GM12878 (cell line): Measurements from ENCODE around the gene LANCL2. TPM values are rescaled to one million over a fixed set of nuclear protein-coding genes. Genes with fewer than 3 reads are reported as not detected.

ENCODE experiments used
- ATAC-seq: fragments of 200-7000 bp; cut with Tn5 transposase; 3 replicates; pipeline ENCODE4 v1.9.1; 2020; ENCODE audit warnings: mild to moderate bottlenecking, moderate library complexity
- BruUV-seq: library from RNA; stranded (reverse); fragments of 400-500 nt; replicated peaks from 2 replicates; lab custom pipeline; 2021; lab: Mats Ljungman, UMichigan
- CTCF ChIA-PET: fragments of 300-600 bp; sonication (Branson Sonifier 250); formaldehyde crosslinking; extraction: SDS; loops from one replicate; lab custom pipeline; 2021; ENCODE audit warnings: inconsistent platforms; lab: Yijun Ruan, JAX
- POLR2A ChIA-PET: fragments of 350-600 bp; formaldehyde crosslinking; extraction: SDS; loops from one replicate; lab custom pipeline; 2021; ENCODE audit warnings: inconsistent platforms; lab: Charles Lee
- RAD21 ChIA-PET: fragments of 300-600 bp; sonication (Branson Sonifier 250); formaldehyde crosslinking; loops from one replicate; lab custom pipeline; 2023; ENCODE audit warnings: antibody characterized with exemption; ENCODE audit not compliant: unreplicated experiment; lab: Charles Lee
- SMC1A ChIA-PET: fragments of 300-600 bp; sonication (Branson Sonifier 250); formaldehyde crosslinking; loops from one replicate; lab custom pipeline; 2023; ENCODE audit not compliant: unreplicated experiment, uncharacterized antibody; lab: Charles Lee
- DNase-seq: peaks from one replicate; pipeline ENCODE4 v3.0.0-alpha.2; 2011; ENCODE audit warnings: low read depth, low spot score
- FAIRE-seq: peaks from 3 replicates; lab custom pipeline; 2011; peaks lifted over from hg19 to GRCh38; lab: Jason Lieb, UNC
- H2AFZ ChIP-seq: 2 replicates; pipeline ENCODE4 v1.6.0; 2011; ENCODE audit warnings: low read depth, low read length, control low read depth; ENCODE audit not compliant: control insufficient read depth
- H3K27ac ChIP-seq: 2 replicates; pipeline ENCODE4 v1.5.1; 2011; ENCODE audit warnings: control low read depth; ENCODE audit not compliant: control insufficient read depth, insufficient read depth
- H3K27me3 ChIP-seq, 2 experiments: replicated peaks in 1 of 2; 2 replicates each; pipeline versions ENCODE4 v1.6.0 to v1.6.1; 2011; ENCODE audit warnings: low read length in 1 of 2; ENCODE audit not compliant: control insufficient read depth in 2 of 2, insufficient read depth in 2 of 2
- H3K36me3 ChIP-seq, 2 experiments: 2 replicates each; pipeline ENCODE4 v1.5.1; 2011; ENCODE audit warnings: low read length in 1 of 2; ENCODE audit not compliant: control insufficient read depth in 2 of 2, insufficient read depth in 2 of 2
- H3K4me1 ChIP-seq: 2 replicates; pipeline ENCODE4 v1.6.1; 2011; ENCODE audit warnings: mild to moderate bottlenecking, low read length, moderate library complexity, mixed read lengths; ENCODE audit not compliant: control insufficient read depth, insufficient read depth
- H3K4me2 ChIP-seq: 2 replicates; pipeline ENCODE4 v1.6.0; 2011; ENCODE audit warnings: control low read depth; ENCODE audit not compliant: control insufficient read depth, insufficient read depth
- H3K4me3 ChIP-seq: fragments of 200-600 bp; sonication (generic); 2 replicates; pipeline ENCODE4 v1.5.1; 2016
- H3K79me2 ChIP-seq: 2 replicates; pipeline ENCODE4 v1.6.0; 2011; ENCODE audit warnings: low read length; ENCODE audit not compliant: control insufficient read depth, insufficient read depth
- H3K9ac ChIP-seq: 2 replicates; pipeline ENCODE4 v1.8.0; 2011; ENCODE audit warnings: low read length, control low read depth, mixed read lengths; ENCODE audit not compliant: control insufficient read depth, insufficient read depth
- H3K9me3 ChIP-seq: replicated peaks from 3 replicates; pipeline ENCODE4 v1.5.1; 2011; ENCODE audit warnings: mild to moderate bottlenecking, low read length; ENCODE audit not compliant: control insufficient read depth, insufficient read depth
- H4K20me1 ChIP-seq: 2 replicates; pipeline ENCODE4 v1.6.0; 2011; ENCODE audit not compliant: control insufficient read depth, insufficient read depth
- KDM1A ChIP-seq: fragments of 200-600 bp; sonication (generic); IDR thresholded peaks from 2 replicates; pipeline ENCODE4 v1.6.1; 2016; ENCODE audit warnings: borderline replicate concordance
- MEF2A ChIP-seq: IDR thresholded peaks from 2 replicates; pipeline ENCODE4 v1.6.1; 2011; ENCODE audit warnings: low read depth, mild to moderate bottlenecking, low read length, moderate library complexity; ENCODE audit not compliant: insufficient read depth
- MEF2B ChIP-seq: fragments of 450-650 bp; IDR thresholded peaks from 2 replicates; pipeline ENCODE4 v1.6.1; 2018; ENCODE audit warnings: mild to moderate bottlenecking, moderate library complexity; ENCODE audit not compliant: partially characterized antibody, poor library complexity, severe bottlenecking
- WGBS: methylation state at CpG from one replicate; pipeline ENCODE4 v1.1.6; 2016; ENCODE audit warnings: low lambda C conversion rate; ENCODE audit not compliant: insufficient replicate concordance, insufficient coverage; ENCODE audit errors: missing lambda C conversion rate; 5-methylcytosine and 5-hydroxymethylcytosine counted together
- in situ Hi-C: fragments of 300-500 bp; cut with MboI; formaldehyde crosslinking; loops from 9 replicates; pipeline ENCODE4 v1.14.3; 2018; ENCODE audit warnings: mixed read lengths
- intact Hi-C: fragments of 100-400 bp; cut with micrococcal nuclease; formaldehyde crosslinking; loops from one replicate; pipeline ENCODE4 v1.14.2; 2022; ENCODE audit not compliant: unreplicated experiment
- polyA plus RNA-seq, 11 experiments: library from polyadenylated mRNA; depleted of rRNA in 4 of 11; unstranded in 6 of 11; stranded (reverse) in 5 of 11; fragments of >200 nt; fragmentation: Nextera tagmentation in 4 of 11; fragmentation: Illumina TruSeq in 1 of 11; extraction: Ambion mirVana in 4 of 11; extraction: Trizol in 1 of 11; gene quantifications; 1 replicate in 1 of 11; 2 replicates in 10 of 11; pipeline versions ENCODE4 v1.2.1 to v1.2.3, GENCODE V29; 2011 to 2016; ENCODE audit warnings: inconsistent platforms in 2 of 11, missing spikeins in 2 of 11, low read depth in 1 of 11
- total RNA-seq, 4 experiments: library from RNA; depleted of rRNA in 3 of 4; stranded (reverse); fragments of >200 nt in 3 of 4; fragmentation: Illumina TruSeq in 1 of 4; extraction: Trizol in 1 of 4; gene quantifications; 2 replicates each; pipeline versions ENCODE4 v1.2.1 to v1.2.3, GENCODE V29; 2013 to 2021
- TF ChIP-seq, protein P1 (sequence below): fragments of 450-650 bp; IDR thresholded peaks from 2 replicates; pipeline ENCODE4 v1.6.1; 2017; ENCODE audit warnings: mild to moderate bottlenecking, moderate library complexity

The LANCL2 gene
- total and polyA plus RNA-seq, 10 of the 15 experiments (the other 5 are each of a cell fraction or from before 2014, with no cell fraction given), result 8.1 to 28.6 (median 16.4) TPM

DNA sequence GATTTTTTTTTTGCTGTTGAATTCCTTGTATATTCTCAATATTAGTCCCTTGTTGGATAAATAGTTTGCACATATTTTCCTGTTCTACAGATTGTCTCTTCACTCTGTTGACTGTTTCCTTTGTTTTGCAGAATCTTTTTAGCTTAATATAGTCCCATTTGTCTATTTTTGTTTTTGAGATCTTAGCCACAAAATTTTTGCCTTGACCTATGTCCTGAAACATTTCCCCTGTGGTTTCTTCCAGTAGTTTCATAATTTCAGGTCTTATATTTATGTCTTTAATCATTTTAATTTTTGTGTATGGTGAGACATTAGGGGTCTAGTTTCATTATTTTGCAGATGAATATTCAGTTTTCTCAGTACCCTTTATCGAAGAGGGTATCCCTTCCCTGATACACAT lies 92.7 kb downstream of the LANCL2 start:
- in situ Hi-C loops, result no loop called here
- CTCF ChIA-PET, result no interaction called here

More for the DNA sequence above, 92.7 kb downstream of the LANCL2 start:
- Histone ChIP-seq H3K4me2 (no peak overlapping the region), H4K20me1 (no peaks in the 10 kb centered on the region), H3K9ac (no peak overlapping the region), H3K27me3 (no peaks in the 10 kb centered on the region), H3K4me1 (no peaks in the 10 kb centered on the region), H3K79me2 (no peaks in the 10 kb centered on the region), H3K27ac (no peak overlapping the region), H3K9me3 (peaks cover 1% of the 10 kb centered on the region; the same call in 1 of the 3 replicates), H3K4me3 (no peak overlapping the region), H3K36me3 (no peaks in the 10 kb centered on the region), H2AFZ (no peak overlapping the region)
- WGBS, result 100% methylated on average over 1 of the region's 1 CpG
- RAD21 ChIA-PET, result no interaction called here
- no peak for DNase-seq
- no peak for FAIRE-seq
- no TSS peak for BruUV-seq
- SMC1A ChIA-PET, result no interaction called here
- no peak for TF ChIP-seq MEF2B
- no peak for TF ChIP-seq MEF2A
- TF ChIP-seq, protein P1, sequence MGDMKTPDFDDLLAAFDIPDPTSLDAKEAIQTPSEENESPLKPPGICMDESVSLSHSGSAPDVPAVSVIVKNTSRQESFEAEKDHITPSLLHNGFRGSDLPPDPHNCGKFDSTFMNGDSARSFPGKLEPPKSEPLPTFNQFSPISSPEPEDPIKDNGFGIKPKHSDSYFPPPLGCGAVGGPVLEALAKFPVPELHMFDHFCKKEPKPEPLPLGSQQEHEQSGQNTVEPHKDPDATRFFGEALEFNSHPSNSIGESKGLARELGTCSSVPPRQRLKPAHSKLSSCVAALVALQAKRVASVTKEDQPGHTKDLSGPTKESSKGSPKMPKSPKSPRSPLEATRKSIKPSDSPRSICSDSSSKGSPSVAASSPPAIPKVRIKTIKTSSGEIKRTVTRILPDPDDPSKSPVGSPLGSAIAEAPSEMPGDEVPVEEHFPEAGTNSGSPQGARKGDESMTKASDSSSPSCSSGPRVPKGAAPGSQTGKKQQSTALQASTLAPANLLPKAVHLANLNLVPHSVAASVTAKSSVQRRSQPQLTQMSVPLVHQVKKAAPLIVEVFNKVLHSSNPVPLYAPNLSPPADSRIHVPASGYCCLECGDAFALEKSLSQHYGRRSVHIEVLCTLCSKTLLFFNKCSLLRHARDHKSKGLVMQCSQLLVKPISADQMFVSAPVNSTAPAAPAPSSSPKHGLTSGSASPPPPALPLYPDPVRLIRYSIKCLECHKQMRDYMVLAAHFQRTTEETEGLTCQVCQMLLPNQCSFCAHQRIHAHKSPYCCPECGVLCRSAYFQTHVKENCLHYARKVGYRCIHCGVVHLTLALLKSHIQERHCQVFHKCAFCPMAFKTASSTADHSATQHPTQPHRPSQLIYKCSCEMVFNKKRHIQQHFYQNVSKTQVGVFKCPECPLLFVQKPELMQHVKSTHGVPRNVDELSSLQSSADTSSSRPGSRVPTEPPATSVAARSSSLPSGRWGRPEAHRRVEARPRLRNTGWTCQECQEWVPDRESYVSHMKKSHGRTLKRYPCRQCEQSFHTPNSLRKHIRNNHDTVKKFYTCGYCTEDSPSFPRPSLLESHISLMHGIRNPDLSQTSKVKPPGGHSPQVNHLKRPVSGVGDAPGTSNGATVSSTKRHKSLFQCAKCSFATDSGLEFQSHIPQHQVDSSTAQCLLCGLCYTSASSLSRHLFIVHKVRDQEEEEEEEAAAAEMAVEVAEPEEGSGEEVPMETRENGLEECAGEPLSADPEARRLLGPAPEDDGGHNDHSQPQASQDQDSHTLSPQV, result no peak
- TF ChIP-seq KDM1A, result no peak
- intact Hi-C loops, result no loop called here
- POLR2A ChIA-PET, result no interaction called here
- no peak for ATAC-seq
